ENCODE results near the gene GRM7.

Gene GRM7

DNA sequence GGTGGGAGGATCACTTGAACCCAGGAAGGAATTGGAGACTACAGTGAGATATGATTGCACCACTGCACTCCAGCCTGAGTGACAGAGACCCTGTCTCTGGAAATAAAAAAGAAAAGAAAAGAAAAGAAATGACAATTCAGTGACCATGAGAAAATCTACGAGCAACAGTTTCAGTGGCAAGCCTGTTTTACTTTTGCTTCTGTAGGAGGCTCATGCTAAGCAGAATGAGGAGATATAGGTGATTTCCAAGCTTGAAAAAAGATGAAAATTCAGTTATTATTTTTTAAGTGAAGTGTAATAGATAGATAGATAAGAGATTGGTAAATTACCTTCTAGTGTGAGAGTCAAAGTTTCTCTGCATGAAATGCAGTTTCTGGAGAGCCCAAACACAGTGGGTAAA lies 651.1 kb downstream of the GRM7 start:
- no peak for DNase-seq

DNA sequence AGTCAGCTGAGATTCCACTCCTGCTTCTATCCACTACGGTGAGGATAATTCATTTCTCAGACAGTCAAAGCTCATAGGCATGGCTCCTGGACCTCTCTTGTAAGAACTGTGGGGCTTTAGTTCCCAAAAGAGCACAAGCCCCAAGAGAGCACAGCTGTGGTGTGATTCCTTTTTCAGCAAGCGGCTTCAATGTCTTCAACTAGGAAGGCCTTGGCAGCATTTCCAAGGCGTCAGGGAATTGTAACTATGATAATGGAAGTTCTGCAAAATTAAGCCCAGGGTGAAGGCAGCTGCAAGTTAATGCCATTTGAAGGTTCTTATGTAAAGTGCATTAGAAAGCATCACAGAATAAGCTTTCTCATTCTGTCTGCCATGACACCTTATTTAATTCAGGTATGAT lies 657.1 kb downstream of the GRM7 start:
- DNase-seq = no peak

DNA sequence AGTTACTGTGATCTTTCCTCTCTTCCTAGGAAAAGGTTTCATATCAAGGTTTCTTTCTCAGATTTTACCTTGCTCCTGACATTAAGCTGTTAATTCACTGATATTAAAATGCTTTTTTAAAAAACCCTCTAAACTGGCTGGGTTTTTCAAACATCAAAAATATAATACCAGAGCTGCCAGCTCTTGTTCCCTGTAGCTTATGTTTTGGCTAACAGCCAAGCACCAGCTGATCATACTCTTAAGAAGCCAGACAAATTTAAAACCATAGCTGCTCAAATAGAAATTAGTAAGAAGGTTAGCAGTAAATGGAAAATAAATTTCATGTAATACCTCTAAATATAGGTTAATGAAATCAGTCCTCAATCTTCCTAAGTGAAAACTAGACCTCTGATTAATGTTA lies 657.5 kb downstream of the GRM7 start:
- no peak for DNase-seq

DNA sequence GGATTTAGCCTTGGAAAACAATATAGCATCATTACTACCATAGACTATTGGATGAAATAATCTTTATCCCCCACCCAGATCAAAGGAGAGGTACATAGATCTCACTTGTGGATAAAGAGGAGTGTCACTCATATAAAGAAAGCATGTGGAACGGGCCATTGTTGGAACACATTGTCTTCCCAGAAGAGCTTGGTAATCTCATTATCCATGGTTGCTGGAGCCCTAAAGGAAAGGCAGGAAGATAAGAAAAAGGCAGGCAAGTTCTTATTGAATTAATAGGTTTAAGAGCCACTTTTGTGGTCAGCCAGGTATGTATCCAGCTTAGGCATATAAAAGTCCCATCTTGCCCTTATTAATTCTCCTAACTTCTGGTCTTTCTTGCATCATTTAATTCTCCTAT lies 659.1 kb downstream of the GRM7 start:
- DNase-seq = no peak

DNA sequence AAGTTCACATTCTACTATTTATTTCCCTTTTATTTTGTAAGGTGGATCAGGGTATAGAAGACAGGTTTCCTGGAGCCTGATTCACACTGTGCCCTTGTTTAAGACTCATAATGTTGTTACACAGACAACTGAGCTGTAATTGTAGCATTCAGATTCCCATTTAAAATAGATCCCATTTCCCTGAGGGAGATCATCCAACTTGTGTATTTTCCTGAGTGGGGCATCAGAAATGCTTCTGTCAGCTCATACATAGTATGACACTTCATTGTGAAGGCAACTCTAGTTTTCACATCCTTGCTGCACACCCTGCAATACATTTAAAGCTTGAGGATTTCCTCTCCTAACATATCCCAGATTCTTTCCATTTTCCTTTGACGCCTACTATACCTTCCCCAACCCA lies 659.7 kb downstream of the GRM7 start:
- no peak for DNase-seq

DNA sequence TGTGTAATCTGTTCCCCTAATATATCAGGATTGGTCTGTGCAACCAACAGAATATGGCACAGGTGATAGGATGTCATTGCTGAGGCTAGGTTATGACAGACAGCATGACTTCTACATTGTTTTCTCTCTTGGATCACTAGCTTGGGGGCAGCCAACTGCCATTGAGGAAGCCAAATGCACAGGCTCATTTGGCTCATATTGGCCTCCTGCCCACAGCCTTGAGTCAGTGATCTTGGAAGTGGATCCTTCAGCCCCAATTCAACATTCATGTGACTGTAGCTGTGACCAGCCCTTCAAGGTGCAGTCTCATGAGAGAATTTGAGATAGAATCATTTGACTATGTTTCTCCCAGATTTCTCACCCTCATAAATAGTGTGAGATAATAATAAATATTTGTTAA lies 675.6 kb downstream of the GRM7 start:
- DNase-seq = no peak

DNA sequence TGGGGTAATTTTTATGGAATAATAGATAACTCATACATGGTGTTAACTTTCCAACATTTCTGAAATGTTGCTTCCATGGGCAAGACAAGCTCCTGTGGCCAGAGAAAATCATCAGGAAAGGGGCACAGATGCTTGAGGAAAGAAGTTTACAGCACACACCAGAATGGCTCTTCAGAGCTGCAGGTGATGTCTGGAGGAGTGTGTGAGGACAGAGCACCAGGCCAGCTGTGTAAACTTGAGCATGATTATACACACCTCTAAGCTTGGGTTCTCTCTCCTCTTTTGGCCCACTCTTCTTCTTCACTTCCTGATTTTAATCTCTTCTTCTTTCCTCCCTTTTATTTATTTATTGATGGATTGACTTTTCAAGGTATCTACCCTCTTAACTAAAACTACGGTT lies 676.0 kb downstream of the GRM7 start:
- DNase-seq = no peak

DNA sequence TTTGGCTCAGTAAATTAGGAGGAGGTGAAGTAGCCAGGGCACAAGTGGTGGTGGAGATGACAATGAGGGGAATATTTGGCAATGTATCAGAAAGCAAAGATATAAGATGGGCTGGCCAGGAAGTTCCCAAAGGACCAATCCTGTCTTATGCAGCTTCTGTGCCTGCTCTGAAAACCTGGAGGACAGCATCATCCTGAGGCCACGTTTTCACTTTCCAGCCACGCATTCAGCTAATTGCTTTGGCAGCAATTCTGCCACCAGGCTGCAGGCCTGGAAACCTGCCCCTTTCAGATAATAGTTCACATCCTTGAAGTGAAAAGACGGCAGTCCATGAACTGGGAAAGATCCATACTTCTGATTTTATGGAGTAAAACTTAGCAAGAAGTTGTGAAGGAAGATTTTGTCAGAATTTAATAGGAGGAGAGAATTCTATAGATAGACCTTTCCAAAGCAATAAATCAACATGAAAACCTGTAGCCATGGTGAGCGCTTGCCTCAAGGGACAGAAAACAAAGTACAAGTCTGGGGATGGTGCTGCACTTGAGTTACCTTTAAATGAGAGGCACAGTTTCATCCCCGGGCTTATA lies 682.5 kb downstream of the GRM7 start:
- no peak for DNase-seq

DNA sequence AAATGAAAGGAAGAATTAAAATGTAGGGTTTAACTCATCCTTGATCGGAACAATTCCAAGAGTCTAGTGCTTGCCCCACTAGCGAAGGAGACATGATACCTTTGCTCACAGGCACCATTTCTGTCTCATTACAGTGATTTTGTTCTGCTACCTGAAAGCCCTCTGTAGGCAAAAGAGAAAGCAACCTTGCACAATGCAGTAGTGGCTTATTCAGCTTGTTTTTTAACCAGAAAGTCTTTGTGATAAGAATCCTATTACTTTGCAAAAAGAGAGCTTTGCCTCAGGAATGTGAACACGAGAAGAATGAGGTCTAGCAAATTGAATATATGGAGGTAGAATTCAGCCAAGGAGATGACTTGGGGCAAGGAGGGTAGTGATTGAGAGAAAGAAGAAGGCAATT lies 684.4 kb downstream of the GRM7 start:
- DNase-seq = no peak

DNA sequence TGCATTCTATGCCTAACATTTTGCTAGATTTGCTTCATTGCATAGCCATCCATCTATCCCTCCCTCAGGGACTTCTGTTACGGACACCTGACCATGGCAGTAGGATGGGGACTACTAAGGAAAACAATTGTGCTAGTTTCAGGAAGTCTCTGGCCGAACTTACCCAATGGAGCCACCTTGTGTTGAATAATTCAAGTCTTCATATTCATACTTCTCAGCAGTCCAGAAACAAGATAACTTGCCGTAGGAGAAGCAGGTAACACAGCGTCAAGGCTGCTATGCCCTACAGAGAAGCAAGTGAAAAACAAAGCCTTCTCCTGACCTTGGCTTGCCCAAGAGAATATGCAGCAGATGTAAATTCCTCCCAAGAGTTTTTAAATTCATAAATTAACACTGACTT lies 685.3 kb downstream of the GRM7 start:
- no peak for DNase-seq

DNA sequence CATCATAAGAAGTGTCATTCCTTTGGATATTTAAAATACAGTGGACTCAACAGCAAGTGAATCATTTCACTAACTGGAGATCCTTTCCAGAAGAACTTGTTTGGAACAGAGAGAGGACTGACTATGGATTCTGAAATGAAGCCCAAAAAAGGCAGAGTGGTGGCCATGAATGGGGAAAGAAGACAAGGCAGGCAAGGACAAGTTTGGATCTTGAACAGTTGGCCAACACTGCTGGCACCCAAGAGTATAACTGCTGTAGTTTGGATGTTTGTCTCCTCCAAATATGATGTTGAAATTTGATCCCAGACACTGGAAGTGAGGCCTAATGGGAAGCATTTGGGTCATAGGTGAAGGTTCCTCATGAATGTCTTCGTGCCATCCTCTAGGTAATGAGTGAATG lies 686.9 kb downstream of the GRM7 start:
- no peak for DNase-seq

DNA sequence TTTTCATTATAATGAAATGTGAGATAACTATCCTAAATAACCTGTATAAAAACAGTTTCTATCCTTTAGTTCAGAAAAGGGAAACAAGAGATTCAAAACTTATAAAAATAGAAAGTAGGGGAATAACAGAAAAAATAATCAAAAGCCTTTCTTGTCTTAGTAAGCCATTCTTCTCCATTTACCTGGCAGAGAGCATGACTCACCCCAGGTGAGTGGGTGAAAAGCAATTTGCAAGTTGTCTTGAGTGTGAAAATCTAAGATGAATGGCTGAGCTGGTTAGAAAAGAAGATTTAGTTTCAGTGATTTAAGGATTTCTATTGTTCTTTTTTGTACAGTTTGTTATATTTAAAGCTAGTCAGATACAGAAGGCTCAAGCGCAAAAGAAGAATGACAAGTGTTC lies 702.0 kb downstream of the GRM7 start:
- DNase-seq = no peak

DNA sequence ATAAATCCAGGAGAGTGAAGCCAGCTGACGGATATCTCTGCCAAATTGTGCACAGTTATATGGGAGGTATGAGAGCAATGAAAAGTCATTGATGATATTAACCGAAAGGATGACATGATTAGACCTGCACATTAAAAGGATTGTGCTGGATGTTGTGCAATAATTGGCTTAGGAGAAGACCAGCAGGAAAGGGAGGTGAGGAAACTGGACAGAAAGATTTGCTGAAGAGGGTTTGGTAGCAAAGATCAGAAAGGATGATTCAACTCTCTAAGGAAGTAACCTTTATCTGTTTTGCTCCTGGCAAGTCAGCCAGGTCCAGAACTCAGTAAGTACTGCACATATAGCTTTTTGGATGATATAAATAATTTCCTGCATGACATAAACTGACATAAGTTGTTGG lies 704.7 kb downstream of the GRM7 start:
- no peak for DNase-seq

DNA sequence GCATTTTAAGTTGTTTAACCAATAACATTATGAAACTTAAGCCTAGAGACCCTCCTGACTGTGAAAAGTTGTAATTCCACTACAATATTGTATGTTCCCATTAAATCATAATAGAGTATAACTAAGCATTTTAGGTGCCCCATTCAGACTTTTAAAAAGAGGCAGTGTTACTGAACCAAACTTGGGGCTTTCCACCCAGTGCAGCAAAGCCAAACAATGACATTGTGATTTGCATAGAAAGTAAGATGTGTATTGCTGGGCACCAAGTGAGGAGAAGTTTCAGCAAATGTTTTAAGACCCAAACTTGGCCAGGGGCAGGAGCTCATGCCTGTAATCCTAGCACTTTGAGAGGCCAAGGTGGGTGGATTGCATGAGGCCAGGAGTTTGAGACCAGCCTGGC lies 706.2 kb downstream of the GRM7 start:
- DNase-seq = no peak

DNA sequence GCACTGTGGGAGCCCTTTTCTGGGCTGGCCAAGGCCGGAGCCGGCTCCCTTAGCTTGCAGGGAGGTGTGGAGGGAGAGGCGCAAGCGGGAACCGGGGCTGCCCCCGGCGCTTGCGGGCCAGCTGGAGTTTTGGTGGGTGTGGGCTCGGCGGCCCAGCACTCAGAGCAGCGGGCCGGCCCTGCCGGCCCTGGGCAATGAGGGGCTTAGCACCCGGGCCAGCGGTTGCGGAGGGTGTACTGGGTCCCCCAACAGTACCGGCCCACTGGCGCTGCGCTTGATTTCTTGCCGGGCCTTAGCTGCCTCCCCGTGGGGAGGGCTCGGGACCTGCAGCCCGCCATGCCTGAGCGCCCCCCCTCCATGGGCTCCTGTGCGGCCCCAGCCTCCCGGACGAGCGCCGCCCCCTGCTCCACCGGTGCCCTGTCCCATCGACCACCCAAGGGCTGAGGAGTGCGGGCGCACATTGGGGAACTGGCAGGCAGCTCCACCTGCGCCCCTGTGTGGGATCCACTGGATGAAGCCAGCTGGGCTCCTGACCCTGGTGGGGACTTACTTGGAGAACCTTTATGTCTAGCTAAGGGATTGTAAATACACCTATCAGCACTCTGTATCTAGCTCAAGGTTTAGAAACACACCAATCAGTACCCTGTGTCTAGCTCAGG lies 707.7 kb downstream of the GRM7 start:
- no peak for DNase-seq

DNA sequence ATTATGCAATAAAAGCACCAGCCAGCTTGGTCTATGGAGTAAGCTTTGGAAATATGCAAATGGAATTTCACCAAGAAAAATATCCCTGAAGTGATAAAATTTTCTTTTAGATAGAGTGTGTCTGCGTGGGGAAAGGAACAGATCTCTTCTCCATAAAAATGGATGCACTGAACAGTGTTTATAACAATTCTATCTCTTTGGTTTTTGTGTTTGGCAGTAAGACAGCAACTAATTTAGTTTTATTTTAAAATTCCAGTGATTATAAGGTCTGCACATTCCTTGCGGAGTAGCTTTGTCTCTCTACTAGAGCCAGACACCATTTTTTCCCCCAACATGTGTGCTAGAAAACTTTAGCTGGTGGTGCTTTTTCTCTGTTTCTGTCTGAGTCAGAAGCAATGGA lies 712.4 kb downstream of the GRM7 start:
- no peak for DNase-seq

DNA sequence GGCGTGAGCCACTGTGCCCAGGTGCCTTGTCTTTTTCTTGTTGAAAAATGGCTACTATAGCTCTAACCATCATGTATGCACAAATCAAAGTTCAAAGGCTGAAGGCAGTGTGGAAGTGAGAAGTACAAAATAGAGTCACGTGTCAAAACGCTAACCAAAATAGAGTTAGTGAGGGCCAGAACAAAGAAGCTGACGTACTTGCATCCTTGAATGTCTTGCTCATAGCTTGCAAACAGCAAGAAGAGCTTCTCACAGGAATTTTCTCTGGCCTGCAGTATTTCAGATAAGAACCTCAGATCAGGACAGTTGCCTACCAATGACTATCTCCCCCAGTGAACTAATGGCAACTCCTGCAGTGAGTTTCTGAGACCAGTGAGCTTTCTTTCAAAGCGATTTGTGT lies 713.5 kb downstream of the GRM7 start:
- DNase-seq = no peak

DNA sequence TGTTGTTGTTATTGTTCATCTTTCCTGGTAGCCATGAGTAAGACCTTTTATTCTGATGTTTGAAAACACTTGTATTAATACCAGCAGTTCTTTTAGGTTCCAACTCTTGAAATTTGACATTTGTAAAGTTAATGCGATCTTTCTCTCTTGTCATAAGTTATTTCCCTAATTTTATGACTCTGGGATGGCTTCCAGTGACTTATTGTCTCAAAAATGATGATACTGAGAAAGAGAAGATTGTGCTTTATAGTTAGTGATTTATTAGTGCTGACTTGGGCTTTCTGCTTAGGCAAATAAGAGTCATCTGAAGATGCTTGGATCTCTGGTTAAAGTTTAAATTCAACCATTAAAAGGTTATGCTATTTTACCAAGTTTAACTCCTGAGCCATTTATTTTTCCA lies 715.2 kb downstream of the GRM7 start:
- DNase-seq = no peak

DNA sequence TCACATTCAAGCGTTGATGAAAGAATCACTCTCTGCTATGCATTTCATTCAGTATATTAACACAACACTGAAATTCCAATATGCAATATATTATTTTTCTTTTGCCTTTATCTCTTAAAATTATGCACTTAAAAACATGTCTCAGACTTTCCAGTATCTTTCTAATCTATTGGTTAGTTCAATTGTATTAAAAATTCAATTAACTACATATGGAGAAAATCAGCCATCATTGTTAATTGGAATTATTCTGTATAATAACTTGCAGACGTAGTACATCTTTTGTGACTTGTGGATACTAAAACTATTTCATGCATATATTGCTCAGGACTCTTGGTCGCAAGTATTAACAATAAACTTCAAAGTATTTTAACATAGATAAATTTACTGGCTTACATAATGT lies 715.6 kb downstream of the GRM7 start:
- no peak for DNase-seq

DNA sequence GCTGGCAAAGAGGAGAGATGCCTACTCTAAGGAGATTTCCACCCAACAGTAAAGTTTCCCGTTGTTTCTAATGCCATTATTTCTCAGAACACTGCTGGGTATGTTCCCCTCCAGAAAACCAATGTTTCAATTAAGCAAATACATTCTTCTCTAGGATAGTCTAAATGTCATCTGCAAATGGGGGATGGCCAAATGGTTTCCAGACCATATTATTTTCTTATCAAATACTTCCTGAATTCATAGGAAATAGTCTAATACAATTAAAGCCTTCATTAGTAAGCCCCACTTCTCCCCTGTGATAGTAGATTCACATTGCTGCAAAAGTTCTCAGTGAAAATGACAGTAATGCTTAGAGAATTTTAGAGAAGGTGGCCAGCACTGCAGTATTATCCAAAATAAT lies 716.6 kb downstream of the GRM7 start:
- DNase-seq = no peak

DNA sequence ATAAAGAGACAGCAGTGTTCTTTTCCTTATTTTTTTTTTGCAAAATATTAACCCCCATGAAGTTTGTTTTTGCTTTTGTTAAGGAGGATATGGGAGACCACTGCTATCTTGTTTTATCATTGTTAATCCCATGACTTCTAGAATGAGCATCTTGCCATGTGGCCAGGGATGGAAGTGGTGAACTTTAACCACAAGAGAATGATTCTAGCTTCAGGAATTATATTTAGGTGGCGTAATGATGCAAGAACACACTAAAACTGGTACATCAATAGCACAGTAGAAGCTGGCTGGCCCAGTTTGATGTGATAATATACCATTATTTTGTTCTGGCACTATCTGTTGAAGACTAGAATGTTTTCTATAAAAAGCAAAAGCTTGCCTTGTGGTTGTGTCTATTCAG lies 720.9 kb downstream of the GRM7 start:
- DNase-seq = no peak

DNA sequence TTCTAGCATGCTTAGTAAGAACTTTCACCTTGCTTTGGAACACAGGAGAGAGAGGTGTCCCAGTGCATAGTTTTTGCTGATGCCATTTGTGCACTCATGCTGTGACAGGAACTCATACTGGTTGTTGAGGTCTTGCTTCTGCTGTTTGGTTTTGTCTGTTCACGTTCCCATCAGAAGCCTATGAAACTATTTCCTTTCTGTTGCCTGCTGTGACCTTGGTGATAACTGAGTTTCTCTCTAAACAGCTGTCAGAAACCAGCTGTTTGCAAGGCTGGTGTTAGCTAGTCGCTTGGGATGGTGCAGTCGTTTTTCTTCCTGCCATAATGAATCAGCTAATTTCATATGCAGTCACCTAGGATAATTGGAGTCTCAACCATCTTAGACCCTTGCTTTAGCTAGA lies 724.1 kb downstream of the GRM7 start:
- no peak for DNase-seq

DNA sequence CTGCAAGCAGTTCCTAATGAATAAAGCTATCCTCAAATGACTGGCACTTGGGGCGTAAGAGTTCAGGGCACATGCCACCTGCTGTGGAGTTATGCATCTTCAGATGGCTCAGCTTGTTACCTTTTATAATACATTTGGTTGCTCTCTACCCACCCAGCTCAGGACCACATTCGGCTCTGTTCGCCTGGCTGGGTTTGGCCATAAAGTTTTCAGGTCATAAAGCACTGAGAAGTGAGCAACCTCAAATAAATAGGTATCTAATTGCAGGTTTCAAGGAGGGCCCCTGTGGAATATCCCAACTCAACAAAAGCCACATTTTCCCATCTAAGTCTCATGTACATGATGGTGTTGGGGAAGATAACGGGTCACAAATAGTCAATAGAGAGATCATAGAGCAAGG lies 727.3 kb downstream of the GRM7 start:
- no peak for DNase-seq

DNA sequence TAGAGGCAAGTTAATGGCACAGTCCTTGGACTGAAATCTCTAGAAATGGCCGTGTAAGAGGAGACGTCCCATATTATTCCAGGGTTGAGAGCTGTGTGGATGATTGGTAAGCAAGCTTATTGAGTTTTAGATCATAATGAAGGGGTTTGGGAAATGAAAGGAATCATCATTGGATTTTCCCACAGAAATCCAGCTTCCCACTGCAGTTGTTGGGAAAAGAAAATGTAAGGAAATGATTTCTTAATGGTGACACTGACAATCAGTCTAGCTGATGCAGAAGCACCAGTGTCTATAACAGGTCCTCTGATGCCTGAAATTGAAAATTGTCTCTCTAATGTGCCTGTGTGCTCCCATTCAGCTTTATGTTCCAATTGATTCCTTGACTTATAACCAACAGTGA lies 728.6 kb downstream of the GRM7 start:
- no peak for DNase-seq

DNA sequence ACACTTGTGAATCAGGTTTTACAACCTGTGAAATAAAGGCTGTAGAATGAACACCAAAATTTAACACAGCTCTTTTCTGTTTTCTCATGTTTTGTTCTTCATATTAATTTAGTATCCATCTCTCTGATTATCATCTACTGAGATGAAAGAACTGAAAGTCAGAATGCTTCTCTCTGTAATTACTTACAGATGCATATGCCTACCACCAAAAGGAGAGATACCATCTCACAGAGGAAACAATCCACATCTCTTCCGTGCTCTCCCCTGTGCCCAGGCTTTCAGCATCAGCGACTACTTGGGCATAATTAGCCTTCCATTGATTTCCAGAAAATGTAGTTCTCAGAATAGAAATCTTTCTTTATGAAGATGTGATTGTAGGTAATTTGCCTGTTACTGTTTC lies 741.4 kb downstream of the GRM7 start:
- no peak for DNase-seq

DNA sequence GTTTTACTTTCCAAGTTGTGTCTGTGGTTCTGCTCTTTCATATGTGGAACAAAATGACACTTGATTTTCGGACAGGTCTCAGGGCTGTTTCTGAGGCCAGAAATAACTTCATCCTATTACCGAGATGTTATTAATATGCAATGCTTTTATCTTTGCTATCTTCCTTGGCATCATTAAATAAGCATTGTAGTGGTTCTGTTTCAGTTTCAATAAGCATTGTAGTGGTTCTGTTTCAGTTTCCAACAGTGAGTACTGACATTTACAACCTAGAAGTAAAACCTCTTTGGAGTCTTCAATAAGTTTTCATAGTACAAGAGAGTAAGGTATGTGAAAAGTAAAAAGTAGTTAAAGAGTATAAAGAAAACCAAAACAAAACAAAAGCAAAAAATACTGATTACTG lies 746.2 kb downstream of the GRM7 start:
- DNase-seq = no peak

Measured in activated CD4-positive, alpha-beta T cell treated with anti-CD3 and anti-CD28 coated beads, Interleukin-2, amount 50 U/mL, for 48 hours (primary cell).